ENCODE results near the gene FNIP2. TPM values are rescaled to one million over a fixed set of nuclear protein-coding genes. Genes with fewer than 3 reads are reported as not detected.
A peak's percentile ranks its signal among the peaks of the same experiment; 100 is the strongest.

Gene FNIP2
- total RNA-seq, 1 donor from 2014 or later: 20.4 TPM

GRCh38 chr4:158769175-158769921 lies 522 bp downstream of the FNIP2 start:
- Mint-ChIP-seq H3K36me3 (ENCODE audit: low read depth) (peaks cover 2% of the 10 kb centered on the region), H3K9me3 (no peaks in the 10 kb centered on the region), H3K4me3 (peak overlapping the region; percentile 100), H3K27ac (peak overlapping the region; percentile 98), H3K27me3 (ENCODE audit: insufficient read depth) (peaks cover 2% of the 10 kb centered on the region), H3K4me1 (ENCODE audit: low read depth) (peaks cover 54% of the 10 kb centered on the region)
- intact Hi-C loops (cut with micrococcal nuclease): loop anchor here (1.0 to 5.0 kb wide), 7 partner anchors 41 to 437 kb away; no protein-coding TSS in a partner anchor
- DNase-seq (ENCODE audit: low spot score): peak; percentile 41

- intact Hi-C loops (cut with micrococcal nuclease): no loop called here
- no peak for DNase-seq (ENCODE audit: low spot score)
- Mint-ChIP-seq H3K4me3 (peak overlapping the region; percentile 100), H3K36me3 (ENCODE audit: low read depth) (peaks cover 2% of the 10 kb centered on the region), H3K4me1 (ENCODE audit: low read depth) (peaks cover 63% of the 10 kb centered on the region), H3K9me3 (no peaks in the 10 kb centered on the region), H3K27me3 (ENCODE audit: insufficient read depth) (no peaks in the 10 kb centered on the region), H3K27ac (no peak overlapping the region)
These were observed 1.8 kb downstream of the FNIP2 start for GRCh38 chr4:158770671-158771070.

GRCh38 chr4:158771776-158772175 lies 3.0 kb downstream of the FNIP2 start:
- Mint-ChIP-seq H3K9me3 (no peaks in the 10 kb centered on the region), H3K4me3 (no peak overlapping the region), H3K36me3 (ENCODE audit: low read depth) (peaks cover 2% of the 10 kb centered on the region), H3K27ac (no peak overlapping the region), H3K4me1 (ENCODE audit: low read depth) (peaks cover 63% of the 10 kb centered on the region), H3K27me3 (ENCODE audit: insufficient read depth) (no peaks in the 10 kb centered on the region)
- no peak for DNase-seq (ENCODE audit: low spot score)
- intact Hi-C loops (cut with micrococcal nuclease): no loop called here

- no peak overlapping the region for H3K27ac Mint-ChIP-seq
- no peaks in the 10 kb centered on the region for H3K36me3 Mint-ChIP-seq (ENCODE audit: low read depth)
- H3K4me3 Mint-ChIP-seq: no peak overlapping the region
- no peak for DNase-seq (ENCODE audit: low spot score)
- no peaks in the 10 kb centered on the region for H3K27me3 Mint-ChIP-seq (ENCODE audit: insufficient read depth)
- intact Hi-C loops (cut with micrococcal nuclease): no loop called here
- H3K9me3 Mint-ChIP-seq: no peaks in the 10 kb centered on the region
- H3K4me1 Mint-ChIP-seq (ENCODE audit: low read depth): peaks cover 59% of the 10 kb centered on the region
These were observed 6.3 kb downstream of the FNIP2 start for GRCh38 chr4:158775091-158775651.

- Mint-ChIP-seq H3K9me3 (no peaks in the 10 kb centered on the region), H3K27ac (no peak overlapping the region), H3K4me3 (no peak overlapping the region), H3K36me3 (ENCODE audit: low read depth) (no peaks in the 10 kb centered on the region), H3K27me3 (ENCODE audit: insufficient read depth) (no peaks in the 10 kb centered on the region), H3K4me1 (ENCODE audit: low read depth) (peaks cover 50% of the 10 kb centered on the region)
- intact Hi-C loops (cut with micrococcal nuclease): no loop called here
- no peak for DNase-seq (ENCODE audit: low spot score)
These were observed 7.3 kb downstream of the FNIP2 start for GRCh38 chr4:158776106-158776505.

GRCh38 chr4:158777423-158778155 lies 8.8 kb downstream of the FNIP2 start:
- H3K36me3 Mint-ChIP-seq (ENCODE audit: low read depth): no peaks in the 10 kb centered on the region
- peaks cover 44% of the 10 kb centered on the region for H3K4me1 Mint-ChIP-seq (ENCODE audit: low read depth)
- H3K4me3 Mint-ChIP-seq: no peak overlapping the region
- H3K27ac Mint-ChIP-seq: peak overlapping the region; percentile 79
- H3K27me3 Mint-ChIP-seq (ENCODE audit: insufficient read depth): no peaks in the 10 kb centered on the region
- intact Hi-C loops (cut with micrococcal nuclease): loop anchor here (1.0 to 2.0 kb wide), 3 partner anchors 9 to 41 kb away; no protein-coding TSS in a partner anchor
- H3K9me3 Mint-ChIP-seq: no peaks in the 10 kb centered on the region
- no peak for DNase-seq (ENCODE audit: low spot score)

GRCh38 chr4:158778156-158778711 lies 9.4 kb downstream of the FNIP2 start:
- no peaks in the 10 kb centered on the region for H3K27me3 Mint-ChIP-seq (ENCODE audit: insufficient read depth)

GRCh38 chr4:158778712-158779111 lies 9.9 kb downstream of the FNIP2 start:
- intact Hi-C loops (cut with micrococcal nuclease): loop anchor here (1.0 to 2.0 kb wide), 3 partner anchors 10 to 40 kb away; no protein-coding TSS in a partner anchor
- no peak for DNase-seq (ENCODE audit: low spot score)
- H3K4me3 Mint-ChIP-seq: no peak overlapping the region
- no peak overlapping the region for H3K27ac Mint-ChIP-seq
- peaks cover 47% of the 10 kb centered on the region for H3K4me1 Mint-ChIP-seq (ENCODE audit: low read depth)
- no peaks in the 10 kb centered on the region for H3K9me3 Mint-ChIP-seq
- H3K27me3 Mint-ChIP-seq (ENCODE audit: insufficient read depth): no peaks in the 10 kb centered on the region
- H3K36me3 Mint-ChIP-seq (ENCODE audit: low read depth): no peaks in the 10 kb centered on the region

More at GRCh38 chr4:158778156-158778711, 9.4 kb downstream of the FNIP2 start:
- H3K27ac Mint-ChIP-seq: peak overlapping the region; percentile 79
- peaks cover 44% of the 10 kb centered on the region for H3K4me1 Mint-ChIP-seq (ENCODE audit: low read depth)
- no peak for DNase-seq (ENCODE audit: low spot score)
- H3K9me3 Mint-ChIP-seq: no peaks in the 10 kb centered on the region
- no peak overlapping the region for H3K4me3 Mint-ChIP-seq
- intact Hi-C loops (cut with micrococcal nuclease): loop anchor here (1.0 to 2.0 kb wide), 3 partner anchors 10 to 40 kb away; no protein-coding TSS in a partner anchor
- H3K36me3 Mint-ChIP-seq (ENCODE audit: low read depth): no peaks in the 10 kb centered on the region

GRCh38 chr4:158781963-158782362 lies 13.1 kb downstream of the FNIP2 start:
- H3K27me3 Mint-ChIP-seq (ENCODE audit: insufficient read depth): peaks cover 2% of the 10 kb centered on the region
- no peaks in the 10 kb centered on the region for H3K9me3 Mint-ChIP-seq
- no peak for DNase-seq (ENCODE audit: low spot score)
- no peaks in the 10 kb centered on the region for H3K36me3 Mint-ChIP-seq (ENCODE audit: low read depth)
- H3K4me1 Mint-ChIP-seq (ENCODE audit: low read depth): peaks cover 51% of the 10 kb centered on the region
- intact Hi-C loops (cut with micrococcal nuclease): no loop called here
- H3K4me3 Mint-ChIP-seq: no peak overlapping the region
- no peak overlapping the region for H3K27ac Mint-ChIP-seq

GRCh38 chr4:158782551-158783360 lies 13.9 kb downstream of the FNIP2 start:
- Mint-ChIP-seq H3K4me1 (ENCODE audit: low read depth) (peaks cover 51% of the 10 kb centered on the region), H3K27ac (no peak overlapping the region), H3K9me3 (no peaks in the 10 kb centered on the region), H3K27me3 (ENCODE audit: insufficient read depth) (peaks cover 4% of the 10 kb centered on the region), H3K36me3 (ENCODE audit: low read depth) (no peaks in the 10 kb centered on the region), H3K4me3 (no peak overlapping the region)
- no peak for DNase-seq (ENCODE audit: low spot score)
- intact Hi-C loops (cut with micrococcal nuclease): no loop called here

GRCh38 chr4:158783785-158784184 lies 15.0 kb downstream of the FNIP2 start:
- Mint-ChIP-seq H3K9me3 (no peaks in the 10 kb centered on the region), H3K27ac (no peak overlapping the region), H3K4me1 (ENCODE audit: low read depth) (peaks cover 52% of the 10 kb centered on the region), H3K36me3 (ENCODE audit: low read depth) (no peaks in the 10 kb centered on the region), H3K4me3 (no peak overlapping the region), H3K27me3 (ENCODE audit: insufficient read depth) (peaks cover 4% of the 10 kb centered on the region)
- DNase-seq (ENCODE audit: low spot score): no peak
- intact Hi-C loops (cut with micrococcal nuclease): no loop called here

- no peak for DNase-seq (ENCODE audit: low spot score)
- Mint-ChIP-seq H3K9me3 (no peaks in the 10 kb centered on the region), H3K27me3 (ENCODE audit: insufficient read depth) (peaks cover 4% of the 10 kb centered on the region), H3K36me3 (ENCODE audit: low read depth) (no peaks in the 10 kb centered on the region), H3K27ac (no peak overlapping the region), H3K4me1 (ENCODE audit: low read depth) (peaks cover 43% of the 10 kb centered on the region), H3K4me3 (no peak overlapping the region)
- intact Hi-C loops (cut with micrococcal nuclease): no loop called here
These were observed 16.9 kb downstream of the FNIP2 start for GRCh38 chr4:158785718-158786117.

Measured in activated T-helper 1 cell treated with anti-CD3 and anti-CD28 coated beads, Interleukin-12 subunit alpha, Interleukin-12 subunit beta, Interleukin-2, Interleukin-4 antibody, amounts not matched to agents 30 ng/mL and 10 ng/mL and 1 ng/mL, durations not matched to agents 14 hours and 24 hours and 36 hours (primary cell).